ENCODE measurements around the gene SEZ6L2.

GRCh38 chr16:29860218-29860617 lies 39.1 kb downstream of the SEZ6L2 start:
- TF ChIP-seq CTCF (IDR thresholded peaks at IDR 0.05; ENCODE audit: control extremely low read depth in 1 of 3, insufficient read depth in 1 of 3, low read depth in 1 of 3, low read length in 3 of 3) (no peak), USF2 (IDR thresholded peaks at IDR 0.05; ENCODE audit: low read length) (no peak), TEAD4 (IDR thresholded peaks at IDR 0.05; ENCODE audit: low read depth, low read length) (no peak), GABPA (IDR thresholded peaks at IDR 0.05; ENCODE audit: borderline replicate concordance, insufficient read depth, low read length) (no peak), CEBPB (IDR thresholded peaks at IDR 0.05; ENCODE audit: low read depth, low read length) (no peak), EGR1 (IDR thresholded peaks at IDR 0.05; ENCODE audit: borderline replicate concordance, low read depth, low read length) (no peak), RFX5 (IDR thresholded peaks at IDR 0.05; ENCODE audit: borderline replicate concordance, low read depth, low read length) (no peak), CHD2 (IDR thresholded peaks at IDR 0.05; ENCODE audit: low read length) (no peak), KDM5A (IDR thresholded peaks at IDR 0.05; ENCODE audit: low read length) (no peak)
